ENCODE results near the gene TAOK3. TPM values are rescaled to one million over a fixed set of nuclear protein-coding genes. Genes with fewer than 3 reads are reported as not detected.

TAOK3 gene
- total and polyA plus RNA-seq, 9 of the 15 experiments (the other 6 are each of a cell fraction or from before 2014, with no cell fraction given) = 24.3 to 83.5 (median 47.1) TPM

DNA sequence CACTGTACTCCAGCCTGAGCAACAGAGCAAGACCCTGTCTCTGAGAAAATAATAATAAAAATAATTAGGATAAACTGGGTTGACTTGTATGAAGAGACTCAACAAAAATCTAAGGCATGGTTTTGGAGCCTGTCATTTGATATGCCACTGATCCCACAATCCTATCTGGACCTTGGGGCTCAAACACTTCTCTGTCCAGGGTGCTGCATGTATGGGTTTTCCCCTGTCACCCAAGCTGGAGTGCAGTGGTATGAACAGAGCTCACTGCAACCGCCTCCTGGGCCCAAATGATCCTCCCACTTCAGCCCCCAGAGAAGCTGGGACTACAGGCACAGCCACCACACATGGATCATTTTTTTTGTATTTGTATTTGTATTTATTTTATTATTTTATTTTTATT lies 263.6 kb downstream of the TAOK3 start:
- no peak for FAIRE-seq
- Histone ChIP-seq H3K9me1 (ENCODE audit: control insufficient read depth, insufficient read depth, low read length) (no peaks in the 10 kb centered on the region), H3K27ac (ENCODE audit: extremely low read depth, low read depth, low read length) (no peak overlapping the region), H3K36me3 (ENCODE audit: control insufficient read depth, insufficient read depth, low read length) (no peaks in the 10 kb centered on the region), H3K27me3 (ENCODE audit: control insufficient read depth in 2 of 2, insufficient read depth in 2 of 2, low read length in 2 of 2) (peaks cover 0 to 5% of the 10 kb centered on the region in 2 experiments; a peak in 2 of 5 replicates), H3K4me3 (no peak overlapping the region), H3K4me2 (ENCODE audit: insufficient read depth, low read length) (no peak overlapping the region), H3K4me1 (replicated peaks in 1 of 2; ENCODE audit: control insufficient read depth in 2 of 2, insufficient read depth in 2 of 2, low read length in 2 of 2) (peaks cover 0 to 3% of the 10 kb centered on the region in 2 experiments; a peak in 2 of 5 replicates), H3K79me2 (ENCODE audit: control insufficient read depth, insufficient read depth, low read length) (no peaks in the 10 kb centered on the region), H4K20me1 (replicated peaks; ENCODE audit: control insufficient read depth, insufficient read depth, low read length) (no peaks in the 10 kb centered on the region), H3K9ac (ENCODE audit: insufficient read depth in 1 of 2, low read depth in 2 of 2, low read length in 2 of 2) (no peak overlapping the region), H2AFZ (ENCODE audit: low read depth, low read length) (no peak overlapping the region), H3K9me3 (replicated peaks; ENCODE audit: control insufficient read depth, insufficient read depth, low read depth, low read length) (no peaks in the 10 kb centered on the region)
- no peak for TF ChIP-seq MBD2 (IDR thresholded peaks at IDR 0.05; ENCODE audit: borderline replicate concordance, low read depth)
- no peak for TF ChIP-seq ELF4 (CRISPR knock-in tag; IDR thresholded peaks at IDR 0.05)
- TF ChIP-seq CHD1 (IDR thresholded peaks at IDR 0.05; ENCODE audit: low read length) = no peak
- TF ChIP-seq, protein P1, sequence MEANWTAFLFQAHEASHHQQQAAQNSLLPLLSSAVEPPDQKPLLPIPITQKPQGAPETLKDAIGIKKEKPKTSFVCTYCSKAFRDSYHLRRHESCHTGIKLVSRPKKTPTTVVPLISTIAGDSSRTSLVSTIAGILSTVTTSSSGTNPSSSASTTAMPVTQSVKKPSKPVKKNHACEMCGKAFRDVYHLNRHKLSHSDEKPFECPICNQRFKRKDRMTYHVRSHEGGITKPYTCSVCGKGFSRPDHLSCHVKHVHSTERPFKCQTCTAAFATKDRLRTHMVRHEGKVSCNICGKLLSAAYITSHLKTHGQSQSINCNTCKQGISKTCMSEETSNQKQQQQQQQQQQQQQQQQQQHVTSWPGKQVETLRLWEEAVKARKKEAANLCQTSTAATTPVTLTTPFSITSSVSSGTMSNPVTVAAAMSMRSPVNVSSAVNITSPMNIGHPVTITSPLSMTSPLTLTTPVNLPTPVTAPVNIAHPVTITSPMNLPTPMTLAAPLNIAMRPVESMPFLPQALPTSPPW (CRISPR knock-in tag; IDR thresholded peaks at IDR 0.05) = no peak
- TF ChIP-seq KLF6 (CRISPR knock-in tag; IDR thresholded peaks at IDR 0.05; ENCODE audit: borderline replicate concordance) = no peak
- TF ChIP-seq, protein P2, sequence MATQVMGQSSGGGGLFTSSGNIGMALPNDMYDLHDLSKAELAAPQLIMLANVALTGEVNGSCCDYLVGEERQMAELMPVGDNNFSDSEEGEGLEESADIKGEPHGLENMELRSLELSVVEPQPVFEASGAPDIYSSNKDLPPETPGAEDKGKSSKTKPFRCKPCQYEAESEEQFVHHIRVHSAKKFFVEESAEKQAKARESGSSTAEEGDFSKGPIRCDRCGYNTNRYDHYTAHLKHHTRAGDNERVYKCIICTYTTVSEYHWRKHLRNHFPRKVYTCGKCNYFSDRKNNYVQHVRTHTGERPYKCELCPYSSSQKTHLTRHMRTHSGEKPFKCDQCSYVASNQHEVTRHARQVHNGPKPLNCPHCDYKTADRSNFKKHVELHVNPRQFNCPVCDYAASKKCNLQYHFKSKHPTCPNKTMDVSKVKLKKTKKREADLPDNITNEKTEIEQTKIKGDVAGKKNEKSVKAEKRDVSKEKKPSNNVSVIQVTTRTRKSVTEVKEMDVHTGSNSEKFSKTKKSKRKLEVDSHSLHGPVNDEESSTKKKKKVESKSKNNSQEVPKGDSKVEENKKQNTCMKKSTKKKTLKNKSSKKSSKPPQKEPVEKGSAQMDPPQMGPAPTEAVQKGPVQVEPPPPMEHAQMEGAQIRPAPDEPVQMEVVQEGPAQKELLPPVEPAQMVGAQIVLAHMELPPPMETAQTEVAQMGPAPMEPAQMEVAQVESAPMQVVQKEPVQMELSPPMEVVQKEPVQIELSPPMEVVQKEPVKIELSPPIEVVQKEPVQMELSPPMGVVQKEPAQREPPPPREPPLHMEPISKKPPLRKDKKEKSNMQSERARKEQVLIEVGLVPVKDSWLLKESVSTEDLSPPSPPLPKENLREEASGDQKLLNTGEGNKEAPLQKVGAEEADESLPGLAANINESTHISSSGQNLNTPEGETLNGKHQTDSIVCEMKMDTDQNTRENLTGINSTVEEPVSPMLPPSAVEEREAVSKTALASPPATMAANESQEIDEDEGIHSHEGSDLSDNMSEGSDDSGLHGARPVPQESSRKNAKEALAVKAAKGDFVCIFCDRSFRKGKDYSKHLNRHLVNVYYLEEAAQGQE (IDR thresholded peaks at IDR 0.05; ENCODE audit: borderline replicate concordance) = peak; percentile 69
- TF ChIP-seq, protein P2 (CRISPR knock-in tag; IDR thresholded peaks at IDR 0.05; ENCODE audit: low read depth) = no peak
- TF ChIP-seq ELF1 (tag; IDR thresholded peaks at IDR 0.05) = no peak
- TF ChIP-seq, protein P3, sequence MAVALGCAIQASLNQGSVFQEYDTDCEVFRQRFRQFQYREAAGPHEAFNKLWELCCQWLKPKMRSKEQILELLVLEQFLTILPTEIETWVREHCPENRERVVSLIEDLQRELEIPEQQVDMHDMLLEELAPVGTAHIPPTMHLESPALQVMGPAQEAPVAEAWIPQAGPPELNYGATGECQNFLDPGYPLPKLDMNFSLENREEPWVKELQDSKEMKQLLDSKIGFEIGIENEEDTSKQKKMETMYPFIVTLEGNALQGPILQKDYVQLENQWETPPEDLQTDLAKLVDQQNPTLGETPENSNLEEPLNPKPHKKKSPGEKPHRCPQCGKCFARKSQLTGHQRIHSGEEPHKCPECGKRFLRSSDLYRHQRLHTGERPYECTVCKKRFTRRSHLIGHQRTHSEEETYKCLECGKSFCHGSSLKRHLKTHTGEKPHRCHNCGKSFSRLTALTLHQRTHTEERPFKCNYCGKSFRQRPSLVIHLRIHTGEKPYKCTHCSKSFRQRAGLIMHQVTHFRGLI (CRISPR knock-in tag; IDR thresholded peaks at IDR 0.05) = no peak
- TF ChIP-seq, protein P4, sequence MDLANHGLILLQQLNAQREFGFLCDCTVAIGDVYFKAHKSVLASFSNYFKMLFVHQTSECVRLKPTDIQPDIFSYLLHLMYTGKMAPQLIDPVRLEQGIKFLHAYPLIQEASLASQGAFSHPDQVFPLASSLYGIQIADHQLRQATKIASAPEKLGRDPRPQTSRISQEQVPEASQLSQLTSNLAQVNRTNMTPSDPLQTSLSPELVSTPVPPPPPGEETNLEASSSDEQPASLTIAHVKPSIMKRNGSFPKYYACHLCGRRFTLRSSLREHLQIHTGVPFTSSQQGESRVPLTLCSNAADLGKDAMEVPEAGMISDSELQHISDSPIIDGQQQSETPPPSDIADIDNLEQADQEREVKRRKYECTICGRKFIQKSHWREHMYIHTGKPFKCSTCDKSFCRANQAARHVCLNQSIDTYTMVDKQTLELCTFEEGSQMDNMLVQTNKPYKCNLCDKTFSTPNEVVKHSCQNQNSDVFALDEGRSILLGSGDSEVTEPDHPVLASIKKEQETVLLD (IDR thresholded peaks at IDR 0.05) = no peak
- POLR2A ChIA-PET = interaction anchor here (0.6 to 0.8 kb wide), 3 partner anchors 11 to 30 kb away, joined by 3 read pairs; no protein-coding TSS in a partner anchor
- BruUV-seq (replicated peaks) = no TSS peak
- 25% methylated on average over 1 of the region's 1 CpG for WGBS (ENCODE audit: insufficient coverage, low coverage, missing lambda C conversion rate)
- DNase-seq (ENCODE audit: extremely low read depth in 1 of 4, low spot score in 3 of 4) = no peak
- CTCF ChIA-PET (ENCODE audit: low intra/inter-chr PET ratio) = no interaction called here
- no peak for ATAC-seq
- in situ Hi-C loops (cut with MboI) = no loop called here
- intact Hi-C loops (cut with micrococcal nuclease) = no loop called here

Measured in K562 (cell line).